AG09309 (cell line): ENCODE results near the gene PCSK5.

Experiments
- DNase-seq: peaks from one replicate; pipeline ENCODE4 v3.0.0-alpha.2; 2010; ENCODE audit warnings: low read depth
- H3K4me3 ChIP-seq: 2 replicates; pipeline ENCODE4 v1.5.1; 2011; ENCODE audit warnings: mild to moderate bottlenecking, low read depth, low read length, moderate library complexity; ENCODE audit not compliant: control insufficient read depth
- TF ChIP-seq, protein P1 (sequence below): IDR thresholded peaks from 2 replicates; pipeline ENCODE4 v1.5.1; 2011; ENCODE audit warnings: mild to moderate bottlenecking, low read depth, low read length, inconsistent platforms; ENCODE audit not compliant: insufficient read depth, control insufficient read depth; ENCODE audit errors: missing control alignments

The PCSK5 gene

DNA sequence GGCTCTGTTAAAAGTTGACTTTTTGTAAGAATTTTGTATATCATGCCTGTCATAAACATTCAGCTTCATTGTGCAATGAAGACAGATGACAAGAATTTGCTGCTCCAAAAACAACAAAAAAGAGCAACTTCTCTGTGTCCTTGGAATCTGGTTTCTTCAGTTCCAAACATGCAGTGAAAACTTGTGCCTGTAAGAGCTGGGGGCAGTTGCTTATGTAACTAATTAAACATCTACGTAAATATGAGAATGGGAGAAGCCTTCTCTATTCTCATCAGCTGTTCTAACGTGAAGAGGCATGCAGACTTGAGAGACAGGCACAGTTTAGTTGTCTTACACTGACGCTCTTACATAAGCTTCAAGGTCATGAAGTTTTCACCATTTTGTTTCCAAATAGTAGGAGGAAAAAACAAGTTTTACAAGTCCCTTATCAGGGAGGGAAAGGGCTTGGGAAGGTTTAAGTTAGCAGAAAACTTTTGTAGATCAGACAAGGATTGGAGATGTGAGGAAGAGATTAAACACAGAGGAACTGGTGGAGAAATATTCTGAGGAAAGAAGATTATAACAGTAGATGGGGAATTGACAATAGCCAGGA lies 333.4 kb downstream of the PCSK5 start:
- DNase-seq, result no peak
- no peak overlapping the region for H3K4me3 ChIP-seq
- TF ChIP-seq, protein P1, sequence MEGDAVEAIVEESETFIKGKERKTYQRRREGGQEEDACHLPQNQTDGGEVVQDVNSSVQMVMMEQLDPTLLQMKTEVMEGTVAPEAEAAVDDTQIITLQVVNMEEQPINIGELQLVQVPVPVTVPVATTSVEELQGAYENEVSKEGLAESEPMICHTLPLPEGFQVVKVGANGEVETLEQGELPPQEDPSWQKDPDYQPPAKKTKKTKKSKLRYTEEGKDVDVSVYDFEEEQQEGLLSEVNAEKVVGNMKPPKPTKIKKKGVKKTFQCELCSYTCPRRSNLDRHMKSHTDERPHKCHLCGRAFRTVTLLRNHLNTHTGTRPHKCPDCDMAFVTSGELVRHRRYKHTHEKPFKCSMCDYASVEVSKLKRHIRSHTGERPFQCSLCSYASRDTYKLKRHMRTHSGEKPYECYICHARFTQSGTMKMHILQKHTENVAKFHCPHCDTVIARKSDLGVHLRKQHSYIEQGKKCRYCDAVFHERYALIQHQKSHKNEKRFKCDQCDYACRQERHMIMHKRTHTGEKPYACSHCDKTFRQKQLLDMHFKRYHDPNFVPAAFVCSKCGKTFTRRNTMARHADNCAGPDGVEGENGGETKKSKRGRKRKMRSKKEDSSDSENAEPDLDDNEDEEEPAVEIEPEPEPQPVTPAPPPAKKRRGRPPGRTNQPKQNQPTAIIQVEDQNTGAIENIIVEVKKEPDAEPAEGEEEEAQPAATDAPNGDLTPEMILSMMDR, result no peak

DNA sequence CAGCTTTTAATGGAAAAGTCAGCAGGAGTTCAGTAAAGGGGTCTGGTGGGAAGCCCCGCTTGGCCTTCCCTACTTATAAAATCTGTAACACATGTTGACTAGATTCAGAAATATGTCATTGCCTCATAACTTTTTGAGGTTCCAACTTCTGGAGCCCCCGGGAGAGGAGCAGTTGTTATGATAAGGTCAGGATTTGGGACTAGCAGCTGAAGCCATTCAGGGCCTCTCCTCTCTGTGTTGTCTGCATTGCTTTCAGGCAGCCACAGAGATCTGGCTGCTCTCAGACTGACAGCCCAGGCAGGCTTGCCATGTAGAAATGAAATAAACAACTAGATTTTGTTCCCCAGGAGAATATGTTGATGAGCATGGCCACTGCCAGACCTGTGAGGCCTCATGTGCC lies 336.7 kb downstream of the PCSK5 start:
- DNase-seq, result no peak
- TF ChIP-seq, protein P1, result no peak
- H3K4me3 ChIP-seq, result no peak overlapping the region

DNA sequence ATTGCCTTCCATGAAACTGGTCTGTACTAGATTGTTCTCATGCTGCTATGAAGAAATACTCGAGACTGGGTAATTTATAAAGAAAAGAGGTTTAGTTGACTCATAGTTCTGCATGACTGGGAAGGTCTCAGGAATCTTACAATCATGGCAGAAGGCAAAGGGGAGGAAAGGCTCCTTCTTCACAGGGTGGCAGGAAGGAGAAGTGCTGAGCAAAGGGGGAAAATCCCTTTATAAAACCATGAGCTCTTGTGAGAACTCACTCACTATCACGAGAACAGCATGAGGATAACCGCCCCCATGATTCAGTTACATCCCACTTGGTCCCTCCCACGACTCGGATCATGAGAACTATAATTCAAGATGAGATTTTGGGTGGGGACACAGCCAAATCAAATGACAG lies 340.5 kb downstream of the PCSK5 start:
- H3K4me3 ChIP-seq, result no peak overlapping the region
- DNase-seq, result no peak
- TF ChIP-seq, protein P1, result no peak

GRCh38 chr9:76232861-76233489 lies 342.5 kb downstream of the PCSK5 start:
- H3K4me3 ChIP-seq, result no peak overlapping the region
- no peak for DNase-seq
- TF ChIP-seq, protein P1, result no peak

DNA sequence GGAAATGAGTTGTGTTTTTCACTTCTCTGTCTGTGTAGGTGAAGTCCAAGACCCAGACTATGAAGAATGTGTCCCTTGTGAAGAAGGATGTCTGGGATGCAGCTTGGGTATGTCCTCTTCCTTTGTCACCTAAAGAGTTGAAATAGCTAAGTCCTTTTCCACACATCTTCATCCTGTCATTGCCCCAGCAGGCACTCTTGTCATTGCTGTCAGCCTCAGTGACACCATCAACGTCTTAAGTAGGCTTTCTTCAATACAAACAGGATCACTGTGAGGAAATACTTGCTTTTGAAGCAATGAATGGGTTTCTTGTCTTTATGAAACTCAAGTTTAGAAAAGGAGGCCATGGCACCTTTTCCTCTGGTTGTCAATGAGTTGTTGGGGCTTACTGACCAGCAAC lies 350.1 kb downstream of the PCSK5 start:
- H3K4me3 ChIP-seq, result no peak overlapping the region
- TF ChIP-seq, protein P1, result no peak

DNA sequence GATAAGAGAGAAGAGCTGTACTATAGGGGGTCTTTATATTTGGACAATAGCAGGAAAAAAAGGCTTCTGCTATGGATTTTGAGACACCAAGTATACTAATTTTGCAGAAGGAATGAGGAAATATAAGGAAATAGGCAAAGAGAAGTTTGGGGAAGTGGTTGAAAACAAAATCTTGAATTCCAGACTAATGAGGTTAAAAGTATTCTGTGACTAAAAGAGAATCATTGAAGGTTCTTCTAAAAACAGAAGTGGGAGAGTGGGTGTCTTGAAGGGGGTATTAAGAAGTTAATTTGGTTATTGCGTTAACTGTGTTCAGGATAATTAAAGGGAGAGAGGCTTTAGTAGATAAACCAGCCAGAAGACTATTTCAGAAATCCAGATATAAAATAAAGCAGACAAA lies 355.0 kb downstream of the PCSK5 start:
- no peak for DNase-seq
- no peak overlapping the region for H3K4me3 ChIP-seq
- TF ChIP-seq, protein P1, result no peak

More for the DNA sequence above, 350.1 kb downstream of the PCSK5 start:
- DNase-seq, result no peak
